NCI-H510A treated with DMSO at 0.1 percent for 48 hours (cell line): ENCODE measurements around the gene GRHPR.
"Not testable (repeated sequence)": the region's sequence is repeated elsewhere in the genome, so short reads cannot be mapped to it uniquely, and the experiment has no call there.

Experiments used
- DNase-seq: peaks from one replicate; lab custom pipeline; 2025; lab: John Stamatoyannopoulos, UW

The GRHPR gene

DNA sequence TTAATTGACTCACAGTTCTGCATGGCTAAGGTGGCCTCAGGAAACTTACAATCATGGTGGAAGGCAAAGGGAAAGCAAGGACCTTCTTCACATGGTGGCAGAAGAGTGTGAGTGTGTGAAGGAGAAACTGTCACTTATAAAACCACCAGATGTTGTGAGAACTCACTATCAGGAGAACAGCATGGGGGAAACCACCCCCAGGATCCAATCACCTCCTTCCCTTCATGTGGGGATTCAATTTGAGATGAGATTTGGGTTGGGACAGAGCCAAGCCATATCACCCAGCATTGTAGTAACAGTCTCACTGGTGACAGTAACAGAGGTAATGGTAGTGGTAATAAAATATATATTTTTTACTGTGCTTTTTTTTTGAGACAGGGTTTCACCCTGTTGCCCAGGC is 24.6 kb downstream of the GRHPR start:
- DNase-seq = no peak

GRCh38 chr9:37449862-37450632 is 27.6 kb downstream of the GRHPR start:
- DNase-seq = no peak

DNA sequence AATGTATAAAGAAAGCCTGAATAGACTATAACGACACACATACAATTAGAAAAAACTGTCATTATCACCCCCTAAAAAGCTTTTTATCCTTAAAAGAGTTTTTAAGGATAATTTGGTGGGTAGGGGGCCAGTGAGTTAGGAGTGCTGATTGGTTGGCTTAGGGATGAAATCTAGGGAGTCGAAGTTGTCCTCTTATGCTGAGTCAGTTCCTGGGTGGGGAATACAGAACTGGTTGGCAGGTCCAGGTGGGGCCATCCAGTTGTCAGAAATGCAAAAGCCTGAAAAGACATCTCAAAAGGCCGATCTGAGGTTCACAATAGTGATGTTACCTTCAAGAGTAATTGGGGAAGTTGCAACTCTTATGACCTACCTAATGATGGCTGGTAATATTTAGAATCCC is 29.1 kb downstream of the GRHPR start:
- no peak for DNase-seq

GRCh38 chr9:37452611-37453010 is 30.1 kb downstream of the GRHPR start:
- no peak for DNase-seq

GRCh38 chr9:37453827-37454226 is 31.3 kb downstream of the GRHPR start:
- DNase-seq = no peak

GRCh38 chr9:37454238-37454637 is 31.7 kb downstream of the GRHPR start:
- no peak for DNase-seq

DNA sequence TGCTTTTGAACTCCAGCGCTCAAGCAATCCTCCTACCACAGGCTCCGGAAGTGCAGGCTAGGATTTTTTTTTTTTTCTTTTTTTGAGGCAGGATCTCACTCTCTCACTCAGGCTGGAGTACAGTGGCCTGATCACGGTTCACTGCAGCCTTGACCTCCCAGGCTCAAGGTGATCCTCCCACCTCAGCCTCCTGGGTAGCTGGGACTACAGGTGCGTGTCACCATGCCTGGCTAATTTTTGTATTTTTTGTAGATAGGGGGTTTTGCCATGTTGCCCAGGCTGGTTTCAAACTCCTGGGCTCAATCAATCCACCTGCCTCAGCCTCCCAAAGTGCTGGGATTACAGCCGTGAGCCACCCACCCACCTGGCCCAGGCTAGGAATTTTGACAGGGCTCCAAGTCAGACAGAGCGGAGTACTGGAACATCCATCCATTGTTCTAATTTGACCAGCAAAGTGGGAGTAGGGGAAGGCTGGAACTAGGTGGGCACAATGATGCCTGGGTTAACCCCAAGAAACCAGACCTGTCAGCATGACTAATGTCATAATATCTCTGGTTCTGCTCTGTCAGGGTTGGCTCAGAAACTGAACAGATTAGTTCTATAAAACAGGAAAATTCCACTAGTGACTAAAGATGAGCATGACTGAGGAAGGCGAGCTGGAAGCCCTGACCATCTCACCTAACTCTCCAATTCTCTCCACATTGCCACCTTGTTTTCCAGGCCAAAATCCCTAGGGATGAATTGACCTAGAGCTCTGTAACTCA is 33.6 kb downstream of the GRHPR start:
- DNase-seq = no peak

GRCh38 chr9:37456817-37457216 is 34.3 kb downstream of the GRHPR start:
- DNase-seq = no peak

DNA sequence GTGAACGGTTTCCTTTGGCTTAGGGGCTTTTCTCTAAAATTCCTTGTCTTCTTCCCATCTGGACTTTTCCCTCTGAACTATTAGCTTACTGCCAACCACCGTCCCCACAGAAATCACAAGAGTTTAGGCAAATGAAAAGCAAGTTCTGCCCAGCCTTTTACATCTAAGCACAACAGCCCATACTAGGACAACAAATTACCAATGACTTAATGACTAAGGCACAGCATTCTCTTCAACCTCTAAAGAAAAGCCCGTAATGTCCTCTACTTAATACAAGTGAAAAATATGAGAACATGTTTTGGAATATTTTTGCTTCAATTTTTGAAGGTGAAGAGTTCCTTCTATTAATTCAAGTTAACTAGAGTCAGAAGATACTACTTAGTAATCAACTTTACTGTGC is 41.5 kb downstream of the GRHPR start:
- DNase-seq = no peak

- DNase-seq = peak; percentile 67
Observed at GRCh38 chr9:37464426-37465248, 42.1 kb downstream of the GRHPR start.

DNA sequence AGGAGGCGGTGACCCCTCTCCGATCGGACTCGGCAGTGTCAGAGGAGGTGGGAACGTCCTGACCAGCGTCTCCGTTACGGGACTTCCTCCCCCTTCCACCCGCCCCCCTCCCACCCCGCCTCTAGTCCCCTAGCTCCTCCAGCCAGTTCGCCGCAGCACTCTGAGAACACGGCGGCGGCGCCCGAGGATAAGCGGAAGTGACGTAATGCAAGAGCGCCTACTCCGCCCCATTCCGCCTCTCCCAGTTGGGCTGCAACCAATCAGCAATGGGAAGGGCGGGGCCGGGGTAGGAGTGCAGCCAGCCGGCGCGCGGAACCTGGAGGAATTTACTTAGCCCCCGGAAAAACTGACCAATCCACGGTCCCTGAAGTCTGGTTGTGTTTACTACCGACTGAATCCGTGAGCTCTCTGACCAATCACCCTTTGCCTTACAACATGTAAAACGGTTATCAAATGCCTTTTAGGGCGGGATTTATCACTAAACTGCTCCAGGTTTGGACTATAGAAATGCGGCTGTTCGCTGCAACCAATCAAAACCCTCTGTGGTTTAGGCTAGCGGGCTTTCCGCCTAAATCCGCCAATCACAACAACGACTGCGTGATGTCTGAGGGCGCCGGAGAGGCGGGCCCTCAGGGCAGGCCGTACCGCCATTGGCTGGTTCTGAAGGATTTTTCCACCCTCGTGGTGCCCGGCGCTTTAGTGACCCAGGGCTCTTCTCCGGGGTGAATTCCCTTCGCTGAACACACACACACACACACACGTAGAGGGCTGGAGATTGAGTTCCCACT is 42.9 kb downstream of the GRHPR start, which contains the start of gene ZBTB5:
Gene ZBTB5 (minus strand): TSS at position 202 of the 788 bp plus-strand sequence. CDS start 22,899 bp downstream, outside the sequence.
- DNase-seq = peak; percentile 98

- DNase-seq = no peak
Observed at GRCh38 chr9:37466037-37466709, 43.7 kb downstream of the GRHPR start.

DNA sequence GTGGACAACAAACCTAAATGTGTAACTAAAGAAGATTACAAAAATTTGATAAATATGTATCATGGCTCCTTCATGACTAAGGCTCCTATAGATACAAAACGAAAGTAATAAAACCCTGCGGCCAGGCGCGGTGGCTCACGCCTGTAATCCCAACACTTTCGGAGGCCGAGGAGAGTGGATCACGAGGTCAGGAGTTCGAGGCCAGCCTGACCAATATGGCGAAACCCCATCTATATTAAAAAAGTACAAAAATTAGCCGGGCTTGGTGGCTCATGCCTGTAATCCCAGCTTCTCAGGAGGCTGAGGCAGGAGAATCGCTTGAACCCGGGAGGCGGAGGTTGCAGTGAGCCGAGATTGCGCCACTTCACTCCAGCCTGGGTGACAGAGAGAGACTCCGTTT is 45.0 kb downstream of the GRHPR start:
- not testable (repeated sequence) for DNase-seq

GRCh38 chr9:37468620-37469019 is 46.1 kb downstream of the GRHPR start:
- no peak for DNase-seq

- DNase-seq = no peak
Observed at GRCh38 chr9:37471942-37472684, 49.6 kb downstream of the GRHPR start.

- not testable (repeated sequence) for DNase-seq
Observed at GRCh38 chr9:37473982-37474381, 51.5 kb downstream of the GRHPR start.

GRCh38 chr9:37474438-37474837 is 51.9 kb downstream of the GRHPR start:
- no peak for DNase-seq

- DNase-seq = no peak
Observed at GRCh38 chr9:37476930-37477329, 54.4 kb downstream of the GRHPR start.

GRCh38 chr9:37477443-37477842 is 54.9 kb downstream of the GRHPR start:
- not testable (repeated sequence) for DNase-seq

GRCh38 chr9:37477987-37478619 is 55.6 kb downstream of the GRHPR start:
- DNase-seq = not testable (repeated sequence)
